ENCODE measurements around the gene BHMT. TPM values are rescaled to one million over a fixed set of nuclear protein-coding genes. Genes with fewer than 3 reads are reported as not detected.

BHMT gene
- total RNA-seq, 1 donor, result not detected

- Histone ChIP-seq H4K20me1 (ENCODE audit: insufficient read depth, low read length) (no peaks in the 10 kb centered on the region), H3K36me3 (ENCODE audit: insufficient read depth, low read length) (no peaks in the 10 kb centered on the region), H3K27ac (ENCODE audit: low read depth, low read length) (no peak overlapping the region), H3K9me3 (ENCODE audit: low read depth, low read length) (no peaks in the 10 kb centered on the region), H3K27me3 (ENCODE audit: insufficient read depth, low read length) (peaks cover 47% of the 10 kb centered on the region), H3K4me2 (ENCODE audit: insufficient read depth, low read length) (no peak overlapping the region), H3K4me3 (ENCODE audit: insufficient read depth, low read length) (no peak overlapping the region), H3K4me1 (ENCODE audit: insufficient read depth, low read length) (no peaks in the 10 kb centered on the region), H3K79me2 (ENCODE audit: insufficient read depth, low read length) (no peaks in the 10 kb centered on the region), H2AFZ (ENCODE audit: low read length) (no peak overlapping the region)
- DNase-seq (ENCODE audit: insufficient read length, low spot score, missing footprints), result no peak
- TF ChIP-seq CTCF (IDR thresholded peaks at IDR 0.05; ENCODE audit: extremely low read depth, low read depth, low read length), result no peak
These were observed 1.1 kb downstream of the BHMT start for GRCh38 chr5:79112703-79113058.

GRCh38 chr5:79119486-79119885, 7.9 kb downstream of the BHMT start:
- no peaks in the 10 kb centered on the region for H3K4me1 ChIP-seq (ENCODE audit: insufficient read depth, low read length)
- H2AFZ ChIP-seq (ENCODE audit: low read length), result no peak overlapping the region
- H3K9me3 ChIP-seq (ENCODE audit: low read depth, low read length), result no peaks in the 10 kb centered on the region
- no peaks in the 10 kb centered on the region for H4K20me1 ChIP-seq (ENCODE audit: insufficient read depth, low read length)
- H3K4me2 ChIP-seq (ENCODE audit: insufficient read depth, low read length), result no peak overlapping the region
- no peak for TF ChIP-seq CTCF (IDR thresholded peaks at IDR 0.05; ENCODE audit: extremely low read depth, low read depth, low read length)
- no peak overlapping the region for H3K27ac ChIP-seq (ENCODE audit: low read depth, low read length)
- DNase-seq (ENCODE audit: insufficient read length, low spot score, missing footprints), result no peak
- peaks cover 9% of the 10 kb centered on the region for H3K27me3 ChIP-seq (ENCODE audit: insufficient read depth, low read length)
- no peaks in the 10 kb centered on the region for H3K79me2 ChIP-seq (ENCODE audit: insufficient read depth, low read length)
- no peaks in the 10 kb centered on the region for H3K36me3 ChIP-seq (ENCODE audit: insufficient read depth, low read length)
- H3K4me3 ChIP-seq (ENCODE audit: insufficient read depth, low read length), result no peak overlapping the region

- no peak overlapping the region for H3K4me3 ChIP-seq (ENCODE audit: insufficient read depth, low read length)
- H3K4me1 ChIP-seq (ENCODE audit: insufficient read depth, low read length), result no peaks in the 10 kb centered on the region
- no peak for TF ChIP-seq CTCF (IDR thresholded peaks at IDR 0.05; ENCODE audit: extremely low read depth, low read depth, low read length)
- H3K27me3 ChIP-seq (ENCODE audit: insufficient read depth, low read length), result peaks cover 4% of the 10 kb centered on the region
- H3K4me2 ChIP-seq (ENCODE audit: insufficient read depth, low read length), result no peak overlapping the region
- no peaks in the 10 kb centered on the region for H3K9me3 ChIP-seq (ENCODE audit: low read depth, low read length)
- no peak for DNase-seq (ENCODE audit: insufficient read length, low spot score, missing footprints)
- H4K20me1 ChIP-seq (ENCODE audit: insufficient read depth, low read length), result no peaks in the 10 kb centered on the region
- H3K27ac ChIP-seq (ENCODE audit: low read depth, low read length), result no peak overlapping the region
- H2AFZ ChIP-seq (ENCODE audit: low read length), result no peak overlapping the region
- H3K79me2 ChIP-seq (ENCODE audit: insufficient read depth, low read length), result no peaks in the 10 kb centered on the region
- no peaks in the 10 kb centered on the region for H3K36me3 ChIP-seq (ENCODE audit: insufficient read depth, low read length)
These were observed 8.6 kb downstream of the BHMT start for GRCh38 chr5:79120221-79120620.

- Histone ChIP-seq H3K9me3 (ENCODE audit: low read depth, low read length) (no peaks in the 10 kb centered on the region), H2AFZ (ENCODE audit: low read length) (no peak overlapping the region), H3K27me3 (ENCODE audit: insufficient read depth, low read length) (no peaks in the 10 kb centered on the region), H3K4me2 (ENCODE audit: insufficient read depth, low read length) (no peak overlapping the region), H3K36me3 (ENCODE audit: insufficient read depth, low read length) (no peaks in the 10 kb centered on the region), H3K4me3 (ENCODE audit: insufficient read depth, low read length) (no peak overlapping the region), H3K4me1 (ENCODE audit: insufficient read depth, low read length) (no peaks in the 10 kb centered on the region), H3K27ac (ENCODE audit: low read depth, low read length) (no peak overlapping the region), H4K20me1 (ENCODE audit: insufficient read depth, low read length) (no peaks in the 10 kb centered on the region), H3K79me2 (ENCODE audit: insufficient read depth, low read length) (no peaks in the 10 kb centered on the region)
- DNase-seq (ENCODE audit: insufficient read length, low spot score, missing footprints), result no peak
- TF ChIP-seq CTCF (IDR thresholded peaks at IDR 0.05; ENCODE audit: extremely low read depth, low read depth, low read length), result no peak
These were observed 11.4 kb downstream of the BHMT start for GRCh38 chr5:79122973-79123372.

Data from osteoblast (primary cell).